Lung (tissue), 12 donors: ENCODE measurements around the gene CBFA2T2. TPM values are rescaled to one million over a fixed set of nuclear protein-coding genes. Genes with fewer than 3 reads are reported as not detected.
"Not testable (repeated sequence)": the region's sequence is repeated elsewhere in the genome, so short reads cannot be mapped to it uniquely, and the experiment has no call there.

Experiments
- ATAC-seq: fragments of 200-7000 bp; cut with Tn5 transposase; one replicate; pipeline ENCODE4 v1.9.1; 2020; ENCODE audit warnings: moderate number of reproducible peaks; ENCODE audit not compliant: insufficient read depth, low FRiP score
- DNase-seq, 3 donors: peaks; one replicate each; pipeline ENCODE4 v3.0.0-alpha.2; 2013 to 2017
- H3K27ac ChIP-seq, 2 donors: one replicate each; pipeline ENCODE4 v1.5.1; 2013; ENCODE audit warnings: mild to moderate bottlenecking in 2 of 2, moderate library complexity in 2 of 2, control low read depth in 1 of 2, inconsistent platforms in 1 of 2, low read depth in 1 of 2, low read length in 1 of 2
- H3K27me3 ChIP-seq, 3 donors: one replicate each; pipeline ENCODE4 v1.5.1; 2013; ENCODE audit warnings: low read length in 2 of 3; ENCODE audit not compliant: control insufficient read depth in 3 of 3, insufficient read depth in 3 of 3
- H3K36me3 ChIP-seq, 4 donors: one replicate each; pipeline ENCODE4 v1.5.1; 2013; ENCODE audit warnings: low read length in 4 of 4, mild to moderate bottlenecking in 1 of 4, moderate library complexity in 1 of 4; ENCODE audit not compliant: control insufficient read depth in 4 of 4, insufficient read depth in 4 of 4
- H3K4me1 ChIP-seq, 5 donors: one replicate each; pipeline ENCODE4 v1.5.1; 2013; ENCODE audit warnings: low read length in 5 of 5, mild to moderate bottlenecking in 2 of 5, moderate library complexity in 1 of 5; ENCODE audit not compliant: control insufficient read depth in 5 of 5, insufficient read depth in 5 of 5
- H3K4me3 ChIP-seq: one replicate; pipeline ENCODE4 v1.5.1; 2013; ENCODE audit warnings: mild to moderate bottlenecking, control low read depth, moderate library complexity
- H3K9ac ChIP-seq, 2 donors: one replicate each; pipeline ENCODE4 v1.5.1; 2013; ENCODE audit warnings: low read length in 2 of 2, control low read depth in 1 of 2; ENCODE audit not compliant: insufficient read depth in 1 of 2
- H3K9me3 ChIP-seq, 4 donors: one replicate each; pipeline ENCODE4 v1.5.1; 2013; ENCODE audit warnings: low read length in 3 of 4, mild to moderate bottlenecking in 1 of 4, moderate library complexity in 1 of 4; ENCODE audit not compliant: control insufficient read depth in 4 of 4, insufficient read depth in 3 of 4
- CTCF ChIP-seq: IDR thresholded peaks from 2 replicates; pipeline ENCODE4 v1.5.1; 2012; ENCODE audit warnings: mild to moderate bottlenecking; ENCODE audit errors: control extremely low read depth, extremely low read depth
- WGBS, 2 donors: extraction: QIAGEN DNeasy Blood & Tissue Kit; methylation state at CpG; one replicate each; pipeline ENCODE4 v1.1.7; 2013; 5-methylcytosine and 5-hydroxymethylcytosine counted together
- polyA plus RNA-seq, 2 donors: library from polyadenylated mRNA; stranded (reverse); fragments of 200-250 nt; gene quantifications; one replicate each; pipeline ENCODE4 v1.2.1, GENCODE V29; 2013
- total RNA-seq, 2 donors: library from RNA; depleted of rRNA in 1 of 2; stranded (reverse); fragments of >200 nt in 1 of 2; gene quantifications; one replicate each; pipeline ENCODE4 v1.2.1, GENCODE V29; 2014 to 2021
- donor health status: control.
- donor health status: control.
- donor health status: Bipolar disorder and iron deficiency.
- donor health status: healthy.
- donor health status: DM: yes; HTN: yes; CAD: no.

CBFA2T2 gene
- total and polyA plus RNA-seq, 4 donors: 5.1 to 19.1 (median 8.2) TPM

GRCh38 chr20:33456916-33457642, 32.8 kb upstream of the CBFA2T2 start:
- TF ChIP-seq CTCF: peak; percentile 96
- ATAC-seq (peak; percentile 90), DNase-seq (peak; percentile 73 to 77 (median 77))
- H3K9ac ChIP-seq, H3K27ac ChIP-seq, H3K36me3 ChIP-seq, H3K9me3 ChIP-seq, H3K4me3 ChIP-seq, H3K4me1 ChIP-seq, H3K27me3 ChIP-seq: not testable (repeated sequence)
- 19 to 21% methylated on average over 5 of the region's 6 CpGs for WGBS, 2 donors

GRCh38 chr20:33459599-33459998, 30.3 kb upstream of the CBFA2T2 start:
- peaks cover 0 to 2% (median 0%) of the 10 kb centered on the region in 4 donors for H3K9me3 ChIP-seq
- ATAC-seq: no peak
- no peaks in the 10 kb centered on the region for H3K27me3 ChIP-seq
- H3K4me3 ChIP-seq: no peak overlapping the region
- no peak for DNase-seq
- no peak overlapping the region for H3K27ac ChIP-seq
- no peaks in the 10 kb centered on the region for H3K36me3 ChIP-seq
- WGBS, 2 donors: 88 to 90% methylated on average over 7 of the region's 7 CpGs
- H3K9ac ChIP-seq: no peak overlapping the region
- no peaks in the 10 kb centered on the region for H3K4me1 ChIP-seq
- TF ChIP-seq CTCF: no peak

GRCh38 chr20:33460711-33461110, 29.2 kb upstream of the CBFA2T2 start:
- ATAC-seq (no peak), DNase-seq (no peak)
- no peaks in the 10 kb centered on the region for H3K27me3 ChIP-seq
- 95% methylated on average over 5 of the region's 5 CpGs for WGBS, 2 donors
- H3K27ac ChIP-seq: no peak overlapping the region
- H3K9me3 ChIP-seq: peaks cover 0 to 2% (median 0%) of the 10 kb centered on the region in 4 donors
- no peak overlapping the region for H3K9ac ChIP-seq
- no peaks in the 10 kb centered on the region for H3K4me1 ChIP-seq
- H3K4me3 ChIP-seq: no peak overlapping the region
- H3K36me3 ChIP-seq: no peaks in the 10 kb centered on the region
- TF ChIP-seq CTCF: no peak
